HFFc6 (cell line): ENCODE results near the gene VIPR2. TPM values are rescaled to one million over a fixed set of nuclear protein-coding genes. Genes with fewer than 3 reads are reported as not detected.

ENCODE experiments used
- DNase-seq: peaks from one replicate; pipeline ENCODE4 v3.0.0-alpha.2; 2018
- H3K27ac Mint-ChIP-seq: 2 replicates; pipeline ENCODE4 v1.8.0; 2020; ENCODE audit warnings: mild to moderate bottlenecking, mixed read lengths
- H3K27me3 Mint-ChIP-seq: 2 replicates; pipeline ENCODE4 v1.8.0; 2021; ENCODE audit warnings: mild to moderate bottlenecking, moderate library complexity, mixed read lengths; ENCODE audit not compliant: insufficient read depth
- H3K36me3 Mint-ChIP-seq: 2 replicates; pipeline ENCODE4 v1.8.0; 2021; ENCODE audit warnings: low read depth, mixed read lengths
- H3K4me1 Mint-ChIP-seq: 2 replicates; pipeline ENCODE4 v1.8.0; 2020; ENCODE audit warnings: low read depth, mixed read lengths
- H3K4me3 Mint-ChIP-seq: 2 replicates; pipeline ENCODE4 v1.8.0; 2020; ENCODE audit warnings: mild to moderate bottlenecking, moderate library complexity, mixed read lengths
- H3K9me3 Mint-ChIP-seq: 2 replicates; pipeline ENCODE4 v1.8.0; 2020; ENCODE audit warnings: mild to moderate bottlenecking, mixed read lengths
- total RNA-seq, 6 experiments: library from RNA; stranded (reverse); fragmentation: NEBNext Ultra II Directional; extraction: Animal tissue kit (Norgen Biotek cat#: 25700); gene quantifications; 2 replicates in 1 of 6; 3 replicates in 5 of 6; pipeline ENCODE4 v1.2.3, GENCODE V29; 2021
- TF ChIP-seq, protein P1 (sequence below): fragments of 200-600 bp; sonication (generic); IDR thresholded peaks from 2 replicates; pipeline ENCODE4 v1.5.0; 2021; ENCODE audit warnings: antibody characterized with exemption, mild to moderate bottlenecking

VIPR2 gene
- total RNA-seq, 6 experiments from 2014 or later = not detected

DNA sequence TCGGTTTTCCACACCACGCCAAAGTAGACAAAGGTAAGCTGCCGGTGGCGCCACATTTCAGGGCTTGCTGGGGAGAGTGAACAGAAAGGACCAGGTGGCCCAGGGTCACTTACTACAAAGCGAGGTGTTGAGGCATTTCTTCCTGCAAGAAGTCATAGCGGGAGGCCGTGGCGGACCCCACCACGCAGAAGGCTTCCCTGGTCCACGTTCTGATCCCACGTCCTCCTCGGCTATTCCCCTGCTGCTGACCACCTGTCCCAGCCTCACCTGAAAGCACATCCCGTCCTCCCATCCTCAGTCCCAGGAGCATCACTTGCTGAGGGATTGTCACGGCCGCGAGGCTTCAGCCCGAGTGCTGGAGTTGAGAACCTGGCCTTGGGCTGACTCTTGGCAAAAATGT, 149.2 kb downstream of the VIPR2 start:
- TF ChIP-seq, protein P1, sequence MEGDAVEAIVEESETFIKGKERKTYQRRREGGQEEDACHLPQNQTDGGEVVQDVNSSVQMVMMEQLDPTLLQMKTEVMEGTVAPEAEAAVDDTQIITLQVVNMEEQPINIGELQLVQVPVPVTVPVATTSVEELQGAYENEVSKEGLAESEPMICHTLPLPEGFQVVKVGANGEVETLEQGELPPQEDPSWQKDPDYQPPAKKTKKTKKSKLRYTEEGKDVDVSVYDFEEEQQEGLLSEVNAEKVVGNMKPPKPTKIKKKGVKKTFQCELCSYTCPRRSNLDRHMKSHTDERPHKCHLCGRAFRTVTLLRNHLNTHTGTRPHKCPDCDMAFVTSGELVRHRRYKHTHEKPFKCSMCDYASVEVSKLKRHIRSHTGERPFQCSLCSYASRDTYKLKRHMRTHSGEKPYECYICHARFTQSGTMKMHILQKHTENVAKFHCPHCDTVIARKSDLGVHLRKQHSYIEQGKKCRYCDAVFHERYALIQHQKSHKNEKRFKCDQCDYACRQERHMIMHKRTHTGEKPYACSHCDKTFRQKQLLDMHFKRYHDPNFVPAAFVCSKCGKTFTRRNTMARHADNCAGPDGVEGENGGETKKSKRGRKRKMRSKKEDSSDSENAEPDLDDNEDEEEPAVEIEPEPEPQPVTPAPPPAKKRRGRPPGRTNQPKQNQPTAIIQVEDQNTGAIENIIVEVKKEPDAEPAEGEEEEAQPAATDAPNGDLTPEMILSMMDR = no peak
- no peaks in the 10 kb centered on the region for H3K4me1 Mint-ChIP-seq
- no peak overlapping the region for H3K4me3 Mint-ChIP-seq

DNA sequence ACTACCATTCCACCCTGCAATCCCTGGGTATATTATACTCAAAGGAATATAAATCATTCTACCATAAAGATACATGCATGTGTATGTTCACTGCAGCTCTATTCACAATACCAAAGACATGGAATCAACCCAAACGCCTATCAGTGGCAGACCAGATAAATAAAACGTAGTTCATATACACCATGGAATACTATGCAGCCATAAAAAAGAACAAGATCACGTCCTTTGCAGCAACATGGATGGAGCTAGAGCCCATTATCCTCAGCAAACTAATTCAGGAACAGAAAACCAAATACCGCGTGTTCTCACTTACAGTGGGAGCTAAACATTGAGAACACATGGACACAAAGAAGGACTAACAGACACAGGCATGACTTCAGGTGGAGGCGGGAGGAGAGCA, 150.0 kb downstream of the VIPR2 start:
- no peak for DNase-seq
- no peak overlapping the region for H3K27ac Mint-ChIP-seq
- H3K4me1 Mint-ChIP-seq = no peaks in the 10 kb centered on the region
- peaks cover 20% of the 10 kb centered on the region for H3K27me3 Mint-ChIP-seq
- H3K36me3 Mint-ChIP-seq = no peaks in the 10 kb centered on the region
- H3K9me3 Mint-ChIP-seq = peaks cover 5% of the 10 kb centered on the region; the same call in 1 of the 2 replicates
- TF ChIP-seq, protein P1 = no peak
- H3K4me3 Mint-ChIP-seq = no peak overlapping the region

More for the DNA sequence above, 149.2 kb downstream of the VIPR2 start:
- Mint-ChIP-seq H3K27ac (no peak overlapping the region), H3K27me3 (peaks cover 16% of the 10 kb centered on the region), H3K36me3 (no peaks in the 10 kb centered on the region), H3K9me3 (peaks cover 5% of the 10 kb centered on the region; the same call in 1 of the 2 replicates)
- DNase-seq = no peak

DNA sequence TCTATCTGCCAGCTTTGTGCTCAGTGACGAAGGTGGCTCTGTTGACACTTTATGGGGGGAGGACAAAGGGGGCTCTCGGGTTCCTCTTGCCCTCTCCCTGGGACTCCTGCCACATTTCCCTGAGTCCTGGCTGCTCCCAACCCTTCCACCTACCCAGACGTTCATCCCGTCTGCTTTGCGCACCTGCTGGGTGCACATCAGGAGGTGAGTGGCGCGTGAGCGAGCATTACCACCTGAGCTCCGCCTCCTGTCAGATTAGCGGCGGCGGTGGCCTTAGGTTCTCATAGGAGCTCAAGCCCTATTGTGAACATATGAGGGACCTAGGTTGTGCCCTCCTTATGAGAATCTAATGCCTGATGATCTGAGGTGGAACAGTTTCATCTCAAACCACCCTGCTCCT, 151.1 kb downstream of the VIPR2 start:
- TF ChIP-seq, protein P1 = no peak
- H3K9me3 Mint-ChIP-seq = peaks cover 5% of the 10 kb centered on the region; the same call in 1 of the 2 replicates
- H3K4me1 Mint-ChIP-seq = no peaks in the 10 kb centered on the region
- DNase-seq = no peak
- H3K36me3 Mint-ChIP-seq = no peaks in the 10 kb centered on the region
- H3K27me3 Mint-ChIP-seq = peaks cover 20% of the 10 kb centered on the region
- H3K4me3 Mint-ChIP-seq = no peak overlapping the region
- no peak overlapping the region for H3K27ac Mint-ChIP-seq

DNA sequence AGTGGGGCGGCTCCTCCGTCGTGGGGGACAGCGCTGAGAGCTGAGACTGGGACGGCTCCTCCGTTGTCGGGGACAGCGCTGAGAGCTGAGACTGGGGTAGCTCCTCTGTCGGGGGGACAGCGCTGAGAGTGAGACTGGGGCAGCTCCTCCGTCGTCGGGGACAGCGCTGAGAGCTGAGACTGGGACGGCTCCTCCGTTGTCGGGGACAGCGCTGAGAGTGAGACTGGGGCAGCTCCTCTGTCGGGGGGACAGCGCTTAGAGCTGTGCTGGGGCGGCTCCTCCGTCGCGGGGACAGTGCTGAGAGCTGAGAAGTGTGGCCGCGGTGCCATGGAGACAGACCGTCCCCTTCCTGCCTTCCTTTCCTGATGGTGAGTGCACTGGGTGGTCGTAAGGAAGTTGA, 151.9 kb downstream of the VIPR2 start:
- no peaks in the 10 kb centered on the region for H3K36me3 Mint-ChIP-seq
- H3K27me3 Mint-ChIP-seq = peaks cover 20% of the 10 kb centered on the region
- no peaks in the 10 kb centered on the region for H3K4me1 Mint-ChIP-seq
- TF ChIP-seq, protein P1 = no peak
- peaks cover 5% of the 10 kb centered on the region; the same call in 1 of the 2 replicates for H3K9me3 Mint-ChIP-seq
- H3K27ac Mint-ChIP-seq = no peak overlapping the region
- DNase-seq = no peak
- no peak overlapping the region for H3K4me3 Mint-ChIP-seq

DNA sequence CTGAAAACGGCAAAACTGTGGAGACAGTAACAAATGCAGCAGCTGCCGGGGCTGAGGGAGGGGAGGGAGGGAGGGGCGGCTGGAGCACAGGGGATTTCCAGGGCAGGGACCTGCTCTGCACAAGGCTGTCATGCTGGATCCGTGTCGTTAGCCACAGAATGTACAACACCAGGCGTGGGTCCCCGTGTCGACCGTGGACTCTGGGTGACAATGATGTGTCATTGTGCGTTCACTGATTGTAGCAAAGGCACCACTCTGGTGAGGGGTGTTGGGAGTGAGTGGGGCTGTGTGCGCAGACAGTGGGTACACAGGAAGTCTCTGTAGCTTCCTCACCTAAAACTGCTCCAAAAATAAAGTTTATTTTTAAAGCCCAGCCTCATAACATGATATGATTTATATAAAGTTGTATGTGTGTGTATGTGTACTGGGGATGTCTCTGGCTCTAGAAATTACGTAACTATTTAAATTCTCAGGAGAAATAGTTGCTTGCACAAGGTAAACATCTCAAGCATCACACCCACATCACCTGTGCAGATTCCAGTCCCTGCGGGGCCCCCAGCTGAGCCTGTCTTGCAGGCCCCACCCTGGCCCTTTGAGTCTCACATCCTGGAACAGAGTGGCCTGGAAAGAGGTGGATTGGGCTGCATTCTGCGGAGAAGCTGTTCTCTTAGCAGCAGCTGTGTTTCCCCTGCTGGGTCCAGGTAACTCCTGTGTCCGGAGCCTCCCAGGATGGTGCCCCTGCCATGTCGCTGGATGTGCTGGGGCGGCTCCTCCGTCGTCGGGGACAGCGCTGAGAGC, 152.6 kb downstream of the VIPR2 start:
- no peak overlapping the region for H3K27ac Mint-ChIP-seq
- H3K4me3 Mint-ChIP-seq = no peak overlapping the region
- TF ChIP-seq, protein P1 = no peak

More for the DNA sequence above, 152.6 kb downstream of the VIPR2 start:
- Mint-ChIP-seq H3K27me3 (peaks cover 18% of the 10 kb centered on the region), H3K4me1 (no peaks in the 10 kb centered on the region), H3K9me3 (peaks cover 5% of the 10 kb centered on the region; the same call in 1 of the 2 replicates), H3K36me3 (no peaks in the 10 kb centered on the region)
- no peak for DNase-seq
